B cell (primary cell): Measurements from ENCODE around the gene HEBP2. TPM values are rescaled to one million over a fixed set of nuclear protein-coding genes. Genes with fewer than 3 reads are reported as not detected.

Experiments used
- ATAC-seq: fragments of 200-7000 bp; cut with Tn5 transposase; one replicate; pipeline ENCODE4 v1.10.0; 2021; ENCODE audit warnings: low read depth, mild to moderate bottlenecking, moderate number of reproducible peaks, moderate library complexity
- CTCF ChIA-PET: fragments of 350-600 bp; sonication (Branson Sonifier 250); formaldehyde crosslinking; loops from one replicate; lab custom pipeline; 2021; ENCODE audit warnings: antibody characterized with exemption, inconsistent platforms; lab: Charles Lee
- POLR2A ChIA-PET: fragments of 350-600 bp; sonication (Branson Sonifier 250); formaldehyde crosslinking; loops from one replicate; lab custom pipeline; 2021; ENCODE audit warnings: antibody characterized with exemption; lab: Charles Lee
- DNase-seq: peaks from one replicate; pipeline ENCODE4 v3.0.0; 2013
- H2AFZ ChIP-seq: 2 replicates; pipeline ENCODE4 v1.6.1; 2012; ENCODE audit warnings: mild to moderate bottlenecking, low read depth, low read length; ENCODE audit not compliant: insufficient read depth, poor library complexity, severe bottlenecking
- H3K27ac ChIP-seq, 2 donors: 1 replicate in 1 of 2; 2 replicates in 1 of 2; pipeline ENCODE4 v1.5.1; 2012 to 2013; ENCODE audit warnings: low read length in 2 of 2, mild to moderate bottlenecking in 2 of 2, moderate library complexity in 1 of 2
- H3K27me3 ChIP-seq, 4 experiments: fragments of 200-600 bp in 1 of 4; sonication (generic) in 1 of 4; replicated peaks in 1 of 4; 1 replicate in 2 of 4; 2 replicates in 2 of 4; pipeline versions ENCODE4 v1.6.1 to v1.7.0; 2013 to 2016; ENCODE audit warnings: low read length in 3 of 4, mild to moderate bottlenecking in 2 of 4, mixed read lengths in 1 of 4, moderate library complexity in 1 of 4; ENCODE audit not compliant: insufficient read depth in 4 of 4, control insufficient read depth in 3 of 4; ENCODE audit errors: control extremely low read depth in 1 of 4
- H3K36me3 ChIP-seq, 2 experiments: replicated peaks in 1 of 2; 1 replicate in 1 of 2; 2 replicates in 1 of 2; pipeline versions ENCODE4 v1.6.1 to v1.7.1; 2013; ENCODE audit warnings: low read length in 1 of 2; ENCODE audit not compliant: insufficient read depth in 2 of 2, control insufficient read depth in 1 of 2; ENCODE audit errors: control extremely low read depth in 1 of 2, extremely low read depth in 1 of 2
- H3K4me1 ChIP-seq, 2 donors: fragments of 200-600 bp in 1 of 2; sonication (generic) in 1 of 2; 1 replicate in 1 of 2; 2 replicates in 1 of 2; pipeline versions ENCODE4 v1.5.1 to v1.6.1; 2013 to 2017; ENCODE audit warnings: low read length in 2 of 2; ENCODE audit not compliant: control insufficient read depth in 2 of 2, insufficient read depth in 2 of 2
- H3K4me2 ChIP-seq: replicated peaks from 2 replicates; pipeline ENCODE3; 2012; ENCODE audit warnings: mild to moderate bottlenecking, low read depth, low read length; ENCODE audit not compliant: poor library complexity, severe bottlenecking
- H3K4me3 ChIP-seq, 5 experiments: fragments of 200-600 bp in 1 of 5; sonication (generic) in 1 of 5; 1 replicate in 3 of 5; 2 replicates in 2 of 5; pipeline versions ENCODE4 v1.5.1 to v1.7.0; 2011 to 2016; ENCODE audit warnings: low read length in 4 of 5, mild to moderate bottlenecking in 4 of 5, low read depth in 2 of 5, control low read depth in 1 of 5, moderate library complexity in 1 of 5; ENCODE audit not compliant: insufficient read depth in 1 of 5; ENCODE audit errors: control extremely low read depth in 1 of 5, extremely low read depth in 1 of 5
- H3K79me2 ChIP-seq: fragments of 200-600 bp; sonication (generic); one replicate; pipeline ENCODE4 v1.6.0; 2016; ENCODE audit warnings: low read length; ENCODE audit not compliant: control insufficient read depth, insufficient read depth
- H3K9ac ChIP-seq: fragments of 200-600 bp; sonication (generic); 2 replicates; pipeline ENCODE4 v1.6.1; 2017; ENCODE audit warnings: mild to moderate bottlenecking, low read length, moderate library complexity
- H3K9me3 ChIP-seq, 3 donors: one replicate each; pipeline versions ENCODE4 v1.6.1 to v1.7.1; 2013; ENCODE audit warnings: low read length in 2 of 3; ENCODE audit not compliant: control insufficient read depth in 2 of 3, insufficient read depth in 1 of 3; ENCODE audit errors: control extremely low read depth in 1 of 3
- H4K20me1 ChIP-seq: 2 replicates; pipeline ENCODE4 v1.6.0; 2012; ENCODE audit warnings: mild to moderate bottlenecking, low read length; ENCODE audit not compliant: insufficient read depth, control insufficient read depth, poor library complexity, severe bottlenecking
- H3K27ac Mint-ChIP-seq: one replicate; pipeline ENCODE4 v1.8.0; 2021; ENCODE audit warnings: mixed read lengths
- H3K27me3 Mint-ChIP-seq: one replicate; pipeline ENCODE4 v1.8.0; 2021; ENCODE audit warnings: mixed read lengths
- H3K4me1 Mint-ChIP-seq: one replicate; pipeline ENCODE4 v1.8.0; 2021; ENCODE audit warnings: mixed read lengths
- H3K4me3 Mint-ChIP-seq: one replicate; pipeline ENCODE4 v1.8.0; 2021; ENCODE audit warnings: mixed read lengths
- H3K9me3 Mint-ChIP-seq: one replicate; pipeline ENCODE4 v1.8.0; 2022; ENCODE audit warnings: mixed read lengths; ENCODE audit not compliant: insufficient read depth
- CTCF ChIP-seq: fragments of 200-600 bp; IDR thresholded peaks from one replicate; pipeline ENCODE4 v1.8.0; 2022; ENCODE audit warnings: antibody characterized with exemption, mild to moderate bottlenecking
- EZH2 ChIP-seq: IDR thresholded peaks from 2 replicates; pipeline ENCODE4 v1.6.1; 2012; ENCODE audit warnings: borderline replicate concordance, low read depth, mild to moderate bottlenecking, moderate library complexity, low read length; ENCODE audit not compliant: insufficient read depth, poor library complexity, severe bottlenecking
- WGBS: methylation state at CpG from one replicate; pipeline ENCODE4 v1.1.5; 2013; ENCODE audit warnings: missing lambda C conversion rate; ENCODE audit not compliant: insufficient coverage; 5-methylcytosine and 5-hydroxymethylcytosine counted together
- intact Hi-C: fragments of 100-400 bp; cut with micrococcal nuclease; formaldehyde crosslinking; loops from one replicate; pipeline ENCODE4 v1.10.0; 2022
- polyA plus RNA-seq: library from polyadenylated mRNA; depleted of rRNA; stranded (reverse); fragments of >200 nt; gene quantifications from 2 replicates; pipeline ENCODE4 v1.2.3, GENCODE V29; 2012
- total RNA-seq, 2 donors: library from RNA; stranded (reverse); fragments of 120-200 nt in 1 of 2; gene quantifications; 1 replicate in 1 of 2; 2 replicates in 1 of 2; pipeline versions ENCODE4 v1.2.3 to v1.2.4, GENCODE V29; 2013 to 2022

HEBP2 gene
- total and polyA plus RNA-seq, 2 donors (not counting 1 experiment from before 2014, with no cell fraction given) = 12.4 to 35.1 TPM

- TF ChIP-seq EZH2 (no peak), CTCF (no peak)
- intact Hi-C loops = loop anchor here (5.0 to 10.0 kb wide), 5 partner anchors 296 to 1298 kb away; partner anchors contain the start of genes ABRACL and PERP
- peaks cover 5 to 21% of the 10 kb centered on the region in 2 experiments for H3K36me3 ChIP-seq
- no peak overlapping the region for H3K27ac ChIP-seq
- Mint-ChIP-seq H3K4me1 (peaks cover 23% of the 10 kb centered on the region), H3K27me3 (no peaks in the 10 kb centered on the region), H3K27ac (peak overlapping the region; percentile 90), H3K9me3 (no peaks in the 10 kb centered on the region), H3K4me3 (peak overlapping the region; percentile 88)
- H3K4me2 ChIP-seq = peak overlapping the region; percentile 99
- H3K79me2 ChIP-seq = no peaks in the 10 kb centered on the region
- peak overlapping the region; percentile 97 for H2AFZ ChIP-seq
- DNase-seq = no peak
- WGBS = 100% methylated on average over 1 of the region's 8 CpGs
- H3K9me3 ChIP-seq = no peaks in the 10 kb centered on the region
- no peaks in the 10 kb centered on the region for H4K20me1 ChIP-seq
- H3K27me3 ChIP-seq = no peaks in the 10 kb centered on the region
- no peak for ATAC-seq
- H3K9ac ChIP-seq = peak overlapping the region; percentile 94
- peak overlapping the region in 4 of 5 experiments; percentile 2 to 95 (median 90) for H3K4me3 ChIP-seq
- peaks cover 8 to 16% of the 10 kb centered on the region in 2 donors for H3K4me1 ChIP-seq
- ChIA-PET POLR2A (no interaction called here), CTCF (interaction anchor here (0.7 to 4.1 kb wide), 8 partner anchors 8 to 296 kb away, joined by 3 to 39 read pairs (median 4); no protein-coding TSS in a partner anchor)
Observed at GRCh38 chr6:138402838-138403187, 1.2 kb upstream of the HEBP2 start.

GRCh38 chr6:138403324-138403800, 661 bp upstream of the HEBP2 start:
- intact Hi-C loops = loop anchor here (5.0 to 10.0 kb wide), 5 partner anchors 296 to 1299 kb away; partner anchors contain the start of genes ABRACL and PERP

More at GRCh38 chr6:138403324-138403800, 661 bp upstream of the HEBP2 start:
- WGBS = under 1% methylated on average over 30 of the region's 30 CpGs
- peak; percentile 11 for ATAC-seq
- Histone ChIP-seq H3K27me3 (no peaks in the 10 kb centered on the region), H2AFZ (peak overlapping the region; percentile 97), H3K4me1 (peaks cover 8 to 16% of the 10 kb centered on the region in 2 donors), H3K4me2 (peak overlapping the region; percentile 99), H3K4me3 (peak overlapping the region; percentile 83 to 95 (median 93)), H3K36me3 (peaks cover 7 to 26% of the 10 kb centered on the region in 2 experiments), H3K9ac (peak overlapping the region; percentile 94), H3K27ac (peak overlapping the region; percentile 55 to 93), H3K9me3 (no peaks in the 10 kb centered on the region), H4K20me1 (no peaks in the 10 kb centered on the region), H3K79me2 (no peaks in the 10 kb centered on the region)
- ChIA-PET POLR2A (no interaction called here), CTCF (interaction anchor here (0.5 to 4.1 kb wide), 12 partner anchors 9 to 1696 kb away, joined by 3 to 39 read pairs (median 4); partner anchors contain the start of gene CCDC28A)
- no peaks in the 10 kb centered on the region for H3K27me3 Mint-ChIP-seq
- peaks cover 23% of the 10 kb centered on the region for H3K4me1 Mint-ChIP-seq
- H3K4me3 Mint-ChIP-seq = peak overlapping the region; percentile 88
- DNase-seq = no peak
- H3K9me3 Mint-ChIP-seq = no peaks in the 10 kb centered on the region
- TF ChIP-seq CTCF = no peak
- TF ChIP-seq EZH2 = no peak
- H3K27ac Mint-ChIP-seq = peak overlapping the region; percentile 90
